DMS 273 (cell line): ENCODE measurements around the gene VAT1.
A peak's percentile ranks its signal among the peaks of the same experiment; 100 is the strongest.
"Not testable (repeated sequence)": the region's sequence is repeated elsewhere in the genome, so short reads cannot be mapped to it uniquely, and the experiment has no call there.

Experiments
- DNase-seq: peaks from one replicate; lab custom pipeline; 2025; ENCODE audit not compliant: unreplicated experiment; lab: John Stamatoyannopoulos, UW

VAT1 gene

DNA sequence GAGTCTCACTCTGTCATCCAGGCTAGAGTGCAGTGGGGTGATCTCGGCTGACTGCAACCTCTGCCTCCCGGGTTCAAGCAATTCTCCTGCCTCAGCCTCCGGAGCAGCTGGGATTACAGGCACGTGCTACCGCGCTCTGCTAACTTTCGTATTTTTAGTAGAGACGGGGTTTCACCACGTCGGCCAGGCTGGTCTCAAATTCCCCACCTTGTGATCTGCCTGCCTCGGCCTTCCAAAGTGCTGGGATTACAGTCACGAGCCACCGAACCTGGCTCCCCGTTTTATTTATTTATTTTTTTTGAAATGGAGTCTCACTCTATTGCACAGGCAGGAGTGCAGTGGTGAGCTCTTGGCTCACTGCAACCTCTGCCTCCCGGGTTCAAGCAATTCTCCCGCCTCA is 46.5 kb downstream of the VAT1 start:
- not testable (repeated sequence) for DNase-seq

DNA sequence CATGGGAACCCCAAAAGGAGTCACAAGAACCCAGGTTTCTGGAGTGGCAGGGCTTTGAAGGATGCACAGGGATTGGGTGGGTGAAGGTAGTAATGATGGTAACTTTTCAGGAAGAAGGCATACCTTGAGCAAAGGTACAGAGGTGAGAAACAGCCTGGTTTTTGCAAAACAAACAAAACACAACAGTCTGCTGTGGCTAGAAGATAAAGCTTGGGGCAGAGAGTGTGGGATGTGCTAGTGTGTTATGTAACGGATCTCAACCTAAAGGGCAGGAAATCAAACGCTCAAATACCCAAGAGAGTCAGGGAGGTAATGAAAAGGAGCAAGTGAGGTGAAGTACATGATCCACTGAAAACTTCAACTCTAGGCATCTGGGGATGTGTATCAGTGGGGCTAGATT is 46.9 kb downstream of the VAT1 start:
- DNase-seq, result no peak

DNA sequence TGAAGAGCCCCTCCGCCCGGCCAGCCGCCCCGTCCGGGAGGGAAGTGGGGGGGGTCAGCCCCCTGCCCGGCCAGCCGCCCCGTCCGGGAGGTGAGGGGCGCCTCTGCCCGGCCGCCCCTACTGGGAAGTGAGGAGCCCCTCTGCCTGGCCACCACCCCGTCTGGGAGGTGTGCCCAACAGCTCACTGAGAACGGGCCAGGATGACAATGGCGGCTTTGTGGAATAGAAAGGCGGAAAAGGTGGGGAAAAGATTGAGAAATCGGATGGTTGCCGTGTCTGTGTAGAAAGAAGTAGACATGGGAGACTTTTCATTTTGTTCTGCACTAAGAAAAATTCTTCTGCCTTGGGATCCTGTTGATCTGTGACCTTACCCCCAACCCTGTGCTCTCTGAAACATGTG is 48.9 kb downstream of the VAT1 start:
- not testable (repeated sequence) for DNase-seq

DNA sequence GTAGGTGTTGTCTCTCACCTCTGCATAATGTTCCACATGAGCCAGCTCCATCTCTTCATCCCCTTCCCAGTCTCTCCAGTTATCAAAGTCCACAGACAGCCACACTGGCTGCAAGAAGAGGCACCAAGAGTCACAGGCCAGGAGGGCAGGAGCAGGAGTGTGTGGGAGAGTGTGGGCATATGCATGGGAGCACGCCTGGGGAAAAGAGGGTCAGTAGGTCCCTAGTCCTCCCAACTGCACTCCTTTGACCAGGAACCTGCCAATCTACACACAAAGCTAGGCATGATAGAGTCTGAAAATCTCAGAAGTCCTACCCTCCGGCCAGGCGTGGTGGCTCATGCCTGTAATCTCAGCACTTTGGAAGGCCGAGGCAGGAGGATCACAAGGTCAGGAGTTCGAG is 50.6 kb downstream of the VAT1 start:
- no peak for DNase-seq

DNA sequence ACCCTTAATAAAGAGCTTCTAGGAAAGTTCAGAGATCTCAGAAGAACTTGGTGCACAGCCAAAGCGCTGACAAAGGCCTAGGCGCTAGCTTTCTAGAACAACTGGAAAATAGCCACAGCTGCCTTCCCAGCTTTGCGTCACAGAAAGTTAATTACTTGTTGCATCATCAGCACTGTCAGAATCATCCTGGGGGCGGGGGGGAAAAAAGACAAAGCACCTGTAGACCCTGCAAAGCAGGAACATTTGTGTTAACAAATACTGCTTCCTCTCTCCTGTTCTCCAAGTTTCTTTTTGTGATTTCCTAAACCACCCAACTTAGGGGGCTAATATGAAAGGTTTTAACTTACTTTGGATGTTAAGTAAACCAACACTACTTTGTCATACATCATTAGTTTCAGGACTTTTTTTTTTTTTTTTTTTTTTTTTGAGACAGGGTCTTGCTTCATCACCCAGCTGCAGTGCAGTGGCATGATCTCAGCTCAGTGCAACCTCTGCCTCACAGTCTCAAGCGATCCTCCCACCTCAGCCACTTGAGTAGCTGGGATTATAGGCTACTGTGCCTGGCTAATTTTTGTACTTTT is 53.1 kb downstream of the VAT1 start:
- peak; percentile 24 for DNase-seq

DNA sequence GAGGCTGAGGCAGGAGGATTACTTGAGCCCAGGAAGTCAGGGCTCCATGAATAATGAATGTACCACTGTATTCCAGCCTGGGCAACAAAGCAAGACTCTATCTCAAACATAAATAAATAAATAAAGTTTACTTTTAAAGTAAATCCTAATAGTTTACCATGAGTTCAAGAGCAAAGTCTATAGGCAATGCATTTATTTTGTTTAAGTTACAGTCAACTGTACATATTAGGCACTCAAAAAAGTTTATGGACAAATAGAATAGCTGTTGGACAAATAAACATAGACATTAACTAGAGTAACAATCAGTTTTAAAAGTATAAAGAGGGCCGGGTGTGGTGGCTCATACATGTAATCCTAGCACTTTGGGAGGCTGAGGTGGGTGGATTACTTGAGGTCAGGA is 54.3 kb downstream of the VAT1 start:
- no peak for DNase-seq
